Heart right ventricle (tissue), 16 donors: ENCODE measurements around the gene MAGEL2. TPM values are rescaled to one million over a fixed set of nuclear protein-coding genes. Genes with fewer than 3 reads are reported as not detected.
"Not testable (repeated sequence)": the region's sequence is repeated elsewhere in the genome, so short reads cannot be mapped to it uniquely, and the experiment has no call there.

Source experiments
- ATAC-seq, 8 donors: fragments of 200-7000 bp; cut with Tn5 transposase; one replicate each; pipeline ENCODE4 v1.9.1; 2020; ENCODE audit warnings: mild to moderate bottlenecking in 8 of 8, moderate library complexity in 8 of 8, moderate number of reproducible peaks in 1 of 8
- DNase-seq, 2 donors: peaks; one replicate each; pipeline ENCODE4 v3.0.0-alpha.2; 2020
- H3K27ac ChIP-seq, 10 donors: fragments of 200-600 bp; sonication (generic) in 2 of 10; one replicate each; pipeline versions ENCODE4 v1.5.0 to v1.8.0; 2020 to 2022; ENCODE audit warnings: mild to moderate bottlenecking in 3 of 10
- H3K27me3 ChIP-seq, 7 donors: fragments of 200-600 bp; one replicate each; pipeline ENCODE4 v1.8.0; 2021 to 2022; ENCODE audit warnings: mild to moderate bottlenecking in 2 of 7
- H3K36me3 ChIP-seq, 9 donors: fragments of 200-600 bp; sonication (generic) in 1 of 9; one replicate each; pipeline versions ENCODE4 v1.5.0 to v1.8.0; 2020 to 2022; ENCODE audit warnings: mild to moderate bottlenecking in 2 of 9
- H3K4me1 ChIP-seq, 9 donors: fragments of 200-600 bp; sonication (generic) in 1 of 9; one replicate each; pipeline versions ENCODE4 v1.5.0 to v1.8.0; 2020 to 2022; ENCODE audit warnings: mild to moderate bottlenecking in 4 of 9
- H3K4me3 ChIP-seq, 10 donors: fragments of 200-600 bp; sonication (generic) in 2 of 10; one replicate each; pipeline versions ENCODE4 v1.5.0 to v1.8.0; 2020 to 2022; ENCODE audit warnings: mild to moderate bottlenecking in 7 of 10, moderate library complexity in 2 of 10
- H3K9me3 ChIP-seq, 11 donors: fragments of 200-600 bp in 10 of 11; sonication (generic) in 2 of 11; one replicate each; pipeline versions ENCODE4 v1.5.0 to v1.8.0; 2013 to 2022; ENCODE audit warnings: mild to moderate bottlenecking in 2 of 11, control low read depth in 1 of 11, moderate library complexity in 1 of 11
- WGBS, 2 donors: extraction: QIAGEN DNeasy Blood & Tissue Kit; methylation state at CpG; one replicate each; pipeline ENCODE4 v1.1.7; 2013; ENCODE audit warnings: inconsistent platforms in 1 of 2; 5-methylcytosine and 5-hydroxymethylcytosine counted together
- intact Hi-C, 10 donors: fragments of 100-400 bp; cut with DNase I; formaldehyde crosslinking; loops; one replicate each; pipeline versions ENCODE4 v1.11.1 to v1.14.2; 2022
- polyA plus RNA-seq, 2 donors: library from polyadenylated mRNA; stranded (reverse); fragments of 200-250 nt; gene quantifications; one replicate each; pipeline ENCODE4 v1.2.3, GENCODE V29; 2013
- total RNA-seq, 10 donors: library from RNA; stranded (reverse); fragmentation: NEBNext Ultra II Directional in 3 of 10; extraction: Animal tissue kit (Norgen Biotek cat#: 25700) in 3 of 10; gene quantifications; one replicate each; pipeline versions ENCODE4 v1.2.1 to v1.2.4, GENCODE V29; 2021 to 2023
- TF ChIP-seq, protein P1 (sequence below), 9 donors: fragments of 200-600 bp; sonication (generic) in 2 of 9; IDR thresholded peaks; one replicate each; pipeline versions ENCODE4 v1.5.0 to v1.8.0; 2021 to 2022; ENCODE audit warnings: antibody characterized with exemption in 9 of 9, mild to moderate bottlenecking in 5 of 9, moderate library complexity in 1 of 9
- donor health status: Arrhythmogenic right ventricular cardiomyopathy.
- donor health status: ischemic (EF 13 %, LVEDD 7.1; RV severe dilation, severe dysfunction).
- donor health status: healthy with polysubstance abuse.
- donor health status: DM: no; HTN: yes; CAD: no.
- donor health status: DM: no; HTN: no; CAD: no.
- donor health status: ischemic (EF 25% LVEDD 6.9; RV normal size, moderate dysfunction).
- donor health status: ischemic (EF 25% LVEDD 5.7; RV mildly dilated, moderate dysfunction).
- donor health status: healthy.
- donor health status: DM: yes; HTN: yes; CAD: no.
- donor health status: Ischemic cardiomyopathy.
- donor health status: ischemic (EF 35%, LVEDD 5.7; RV mildly dilated, moderate dysfunction).
- donor health status: nonischemic (EF 11% LVEDD 7.7; RV severe dilation, severe dysfunction).
- donor health status: DM: yes; HTN: yes; CAD: no.
- donor health status: PGD.
- donor health status: ischemic (EF 29% LVEDD 5.4; RV normal size, mild dysfunction).
- donor health status: nonischemic (EF 23%, LVEDD 6.1; RV moderate dilation, normal function).

Gene MAGEL2
- total and polyA plus RNA-seq, 12 donors: 0.04 to 0.11 (median 0.09) TPM; not detected in 7

- ATAC-seq (no peak), DNase-seq (no peak)
- Histone ChIP-seq H3K36me3 (no peaks in the 10 kb centered on the region), H3K4me1 (no peaks in the 10 kb centered on the region), H3K9me3 (peaks cover 0 to 4% (median 0%) of the 10 kb centered on the region in 11 donors), H3K27me3 (no peaks in the 10 kb centered on the region), H3K4me3 (no peak overlapping the region), H3K27ac (no peak overlapping the region)
- WGBS, 2 donors: 83 to 88% methylated on average over 2 of the region's 2 CpGs
- TF ChIP-seq, protein P1, sequence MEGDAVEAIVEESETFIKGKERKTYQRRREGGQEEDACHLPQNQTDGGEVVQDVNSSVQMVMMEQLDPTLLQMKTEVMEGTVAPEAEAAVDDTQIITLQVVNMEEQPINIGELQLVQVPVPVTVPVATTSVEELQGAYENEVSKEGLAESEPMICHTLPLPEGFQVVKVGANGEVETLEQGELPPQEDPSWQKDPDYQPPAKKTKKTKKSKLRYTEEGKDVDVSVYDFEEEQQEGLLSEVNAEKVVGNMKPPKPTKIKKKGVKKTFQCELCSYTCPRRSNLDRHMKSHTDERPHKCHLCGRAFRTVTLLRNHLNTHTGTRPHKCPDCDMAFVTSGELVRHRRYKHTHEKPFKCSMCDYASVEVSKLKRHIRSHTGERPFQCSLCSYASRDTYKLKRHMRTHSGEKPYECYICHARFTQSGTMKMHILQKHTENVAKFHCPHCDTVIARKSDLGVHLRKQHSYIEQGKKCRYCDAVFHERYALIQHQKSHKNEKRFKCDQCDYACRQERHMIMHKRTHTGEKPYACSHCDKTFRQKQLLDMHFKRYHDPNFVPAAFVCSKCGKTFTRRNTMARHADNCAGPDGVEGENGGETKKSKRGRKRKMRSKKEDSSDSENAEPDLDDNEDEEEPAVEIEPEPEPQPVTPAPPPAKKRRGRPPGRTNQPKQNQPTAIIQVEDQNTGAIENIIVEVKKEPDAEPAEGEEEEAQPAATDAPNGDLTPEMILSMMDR (IDR thresholded peaks at IDR 0.05): no peak
- intact Hi-C loops: no loop called here
These were observed 41.4 kb downstream of the MAGEL2 start for GRCh38 chr15:23606226-23606625.

GRCh38 chr15:23602124-23602523, 45.5 kb downstream of the MAGEL2 start:
- ATAC-seq (no peak), DNase-seq (no peak)
- TF ChIP-seq, protein P1 (IDR thresholded peaks at IDR 0.05): no peak
- intact Hi-C loops: no loop called here
- H3K9me3 ChIP-seq: no peaks in the 10 kb centered on the region
- H3K4me3 ChIP-seq: no peak overlapping the region
- H3K27ac ChIP-seq: no peak overlapping the region
- peaks cover 0 to under 1% (median 0%) of the 10 kb centered on the region in 7 donors for H3K27me3 ChIP-seq
- 93 to 95% methylated on average over 6 of the region's 6 CpGs for WGBS, 2 donors
- H3K36me3 ChIP-seq: no peaks in the 10 kb centered on the region
- no peaks in the 10 kb centered on the region for H3K4me1 ChIP-seq

- no peak for DNase-seq
- WGBS, 2 donors: 80 to 92% methylated on average over 1 of the region's 1 CpG
- no peak overlapping the region for H3K4me3 ChIP-seq
- no peak for ATAC-seq
- H3K27me3 ChIP-seq: peaks cover 0 to 12% (median 0%) of the 10 kb centered on the region in 7 donors
- no peaks in the 10 kb centered on the region for H3K4me1 ChIP-seq
- no peaks in the 10 kb centered on the region for H3K9me3 ChIP-seq
- no peaks in the 10 kb centered on the region for H3K36me3 ChIP-seq
- TF ChIP-seq, protein P1 (IDR thresholded peaks at IDR 0.05): no peak
- H3K27ac ChIP-seq: no peak overlapping the region
- intact Hi-C loops: no loop called here
These were observed 48.6 kb downstream of the MAGEL2 start for GRCh38 chr15:23599053-23599452.

DNA sequence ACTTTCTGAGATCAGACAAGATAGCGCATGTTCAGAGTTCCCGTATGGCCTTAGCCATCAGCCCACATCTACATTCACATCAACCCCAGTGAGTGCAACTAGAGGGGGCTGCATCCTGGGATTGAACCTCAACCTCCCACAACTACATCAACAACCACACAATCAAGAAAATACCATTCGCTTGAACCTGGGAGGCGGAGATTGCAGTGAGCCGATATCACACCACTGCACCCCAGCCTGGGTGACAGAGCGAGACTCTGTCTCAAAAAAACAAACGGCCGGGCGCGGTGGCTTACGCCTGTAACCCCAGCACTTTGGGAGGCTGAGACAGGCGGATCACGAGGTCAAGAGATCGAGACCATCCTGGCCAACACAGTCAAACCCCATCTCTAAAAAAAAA, 50.4 kb downstream of the MAGEL2 start:
- intact Hi-C loops, ATAC-seq: not testable (repeated sequence)

DNA sequence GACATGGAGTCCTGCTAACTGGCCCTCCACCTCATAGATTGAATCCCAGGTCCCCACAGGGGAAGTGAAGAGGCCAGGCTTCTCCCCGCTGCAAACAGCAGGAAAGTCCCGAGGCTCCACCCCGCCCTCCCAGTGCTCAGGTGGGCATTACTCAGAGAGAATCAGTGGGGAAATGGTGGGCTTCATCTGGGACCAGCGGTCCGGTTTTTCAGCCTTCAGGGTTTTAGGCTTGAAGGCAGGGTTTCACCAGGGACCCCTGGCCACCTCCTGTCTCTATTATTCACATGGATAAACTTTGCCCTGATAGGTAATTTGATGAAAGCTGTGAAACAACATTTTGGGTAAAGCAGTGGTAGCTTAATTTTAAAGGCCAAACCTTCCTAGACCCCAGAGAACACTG, 50.9 kb downstream of the MAGEL2 start:
- no peak overlapping the region for H3K27ac ChIP-seq
- no peaks in the 10 kb centered on the region for H3K4me1 ChIP-seq
- ATAC-seq: no peak
- intact Hi-C loops: no loop called here
- peaks cover 0 to 12% (median 0%) of the 10 kb centered on the region in 7 donors for H3K27me3 ChIP-seq
- H3K36me3 ChIP-seq: no peaks in the 10 kb centered on the region
- no peak overlapping the region for H3K4me3 ChIP-seq
- TF ChIP-seq, protein P1 (IDR thresholded peaks at IDR 0.05): no peak
- WGBS, 2 donors: 72 to 77% methylated on average over 5 of the region's 5 CpGs
- no peak for DNase-seq
- no peaks in the 10 kb centered on the region for H3K9me3 ChIP-seq

More for the DNA sequence above, 50.4 kb downstream of the MAGEL2 start:
- not testable (repeated sequence) for H3K36me3 ChIP-seq, H3K27ac ChIP-seq, H3K4me1 ChIP-seq, DNase-seq, H3K9me3 ChIP-seq, H3K4me3 ChIP-seq
- WGBS, 2 donors: 83 to 85% methylated on average over 14 of the region's 14 CpGs
- peaks cover 0 to 12% (median 0%) of the 10 kb centered on the region in 7 donors for H3K27me3 ChIP-seq
